GM23338 (cell line): ENCODE measurements around the gene PIWIL4. TPM values are rescaled to one million over a fixed set of nuclear protein-coding genes. Genes with fewer than 3 reads are reported as not detected.

ENCODE experiments used
- ATAC-seq: fragments of 200-7000 bp; cut with Tn5 transposase; 3 replicates; pipeline ENCODE4 v1.9.1; 2020
- DNase-seq: peaks from one replicate; pipeline ENCODE4 v3.0.0-alpha.2; 2015; ENCODE audit warnings: low spot score
- H2AFZ ChIP-seq: fragments of 200-600 bp; sonication (generic); 2 replicates; pipeline ENCODE4 v1.8.0; 2016; ENCODE audit warnings: antibody characterized with exemption, mild to moderate bottlenecking, moderate library complexity
- H3F3A ChIP-seq: fragments of 200-600 bp; sonication (generic); replicated peaks from 2 replicates; pipeline ENCODE4 v1.8.0; 2017; ENCODE audit warnings: antibody characterized with exemption, mixed run types, low read depth
- H3K27ac ChIP-seq: fragments of 200-600 bp; sonication (generic); 2 replicates; pipeline ENCODE4 v1.6.1; 2016; ENCODE audit warnings: low read depth
- H3K27me3 ChIP-seq: fragments of 200-600 bp; sonication (generic); 2 replicates; pipeline ENCODE4 v1.8.0; 2016; ENCODE audit warnings: mild to moderate bottlenecking, mixed run types, moderate library complexity; ENCODE audit not compliant: insufficient read depth
- H3K36me3 ChIP-seq: fragments of 200-600 bp; sonication (generic); 2 replicates; pipeline ENCODE4 v1.8.0; 2016; ENCODE audit warnings: mild to moderate bottlenecking; ENCODE audit not compliant: insufficient read depth
- H3K4me1 ChIP-seq: fragments of 200-600 bp; sonication (generic); 2 replicates; pipeline ENCODE4 v1.8.0; 2016; ENCODE audit warnings: mild to moderate bottlenecking, moderate library complexity; ENCODE audit not compliant: insufficient read depth
- H3K4me2 ChIP-seq: fragments of 200-600 bp; sonication (generic); 2 replicates; pipeline ENCODE4 v1.7.1; 2017; ENCODE audit warnings: mixed run types
- H3K4me3 ChIP-seq: fragments of 200-600 bp; sonication (generic); 2 replicates; pipeline ENCODE4 v1.6.1; 2016; ENCODE audit warnings: mixed run types
- H3K79me2 ChIP-seq: fragments of 200-600 bp; sonication (generic); replicated peaks from 2 replicates; pipeline ENCODE4 v1.8.0; 2017; ENCODE audit warnings: mild to moderate bottlenecking; ENCODE audit not compliant: insufficient read depth
- H3K9me2 ChIP-seq: fragments of 200-600 bp; sonication (generic); 2 replicates; pipeline ENCODE4 v1.8.0; 2017; ENCODE audit not compliant: insufficient read depth
- H4K20me1 ChIP-seq: fragments of 200-600 bp; sonication (generic); replicated peaks from 2 replicates; pipeline ENCODE4 v1.8.0; 2017; ENCODE audit warnings: mild to moderate bottlenecking; ENCODE audit not compliant: insufficient read depth
- H3K27ac Mint-ChIP-seq: 2 replicates; pipeline ENCODE4 v1.8.0; 2020; ENCODE audit warnings: inconsistent platforms, mild to moderate bottlenecking, moderate library complexity, mixed read lengths
- H3K27me3 Mint-ChIP-seq: 3 replicates; pipeline ENCODE4 v1.8.0; 2022; ENCODE audit warnings: low read depth, mild to moderate bottlenecking, moderate library complexity, mixed read lengths, inconsistent platforms; ENCODE audit not compliant: insufficient read depth, poor library complexity
- H3K36me3 Mint-ChIP-seq: 3 replicates; pipeline ENCODE4 v1.8.0; 2021; ENCODE audit warnings: low read depth, mild to moderate bottlenecking, inconsistent platforms, moderate library complexity, mixed read lengths
- H3K4me1 Mint-ChIP-seq: 3 replicates; pipeline ENCODE4 v1.8.0; 2020; ENCODE audit warnings: mild to moderate bottlenecking, inconsistent platforms, mixed read lengths
- H3K4me3 Mint-ChIP-seq: 3 replicates; pipeline ENCODE4 v1.8.0; 2021; ENCODE audit warnings: moderate library complexity, mild to moderate bottlenecking, inconsistent platforms, mixed read lengths
- H3K9me3 Mint-ChIP-seq: 3 replicates; pipeline ENCODE4 v1.8.0; 2020; ENCODE audit warnings: moderate library complexity, mild to moderate bottlenecking, inconsistent platforms, mixed read lengths
- CREB1 ChIP-seq: fragments of 250-450 bp; sonication (Bioruptor Pico); IDR thresholded peaks from 2 replicates; pipeline ENCODE4 v1.5.0; 2020; ENCODE audit warnings: low read depth, mild to moderate bottlenecking, moderate library complexity
- EZH2 ChIP-seq: fragments of 200-600 bp; sonication (generic); IDR thresholded peaks from one replicate; pipeline ENCODE4 v1.8.0; 2017; ENCODE audit warnings: antibody characterized with exemption, mild to moderate bottlenecking, low read depth; ENCODE audit not compliant: unreplicated experiment
- EZH2phosphoT487 ChIP-seq: fragments of 200-600 bp; sonication (generic); IDR thresholded peaks from one replicate; pipeline ENCODE4 v1.8.1; 2018; ENCODE audit warnings: antibody characterized with exemption; ENCODE audit not compliant: unreplicated experiment
- JUNB ChIP-seq: IDR thresholded peaks from one replicate; pipeline ENCODE4 v1.6.1; 2016; ENCODE audit warnings: antibody characterized with exemption; ENCODE audit not compliant: unreplicated experiment
- NANOG ChIP-seq: IDR thresholded peaks from 2 replicates; pipeline ENCODE4 v1.6.1; 2016; ENCODE audit warnings: antibody characterized with exemption, borderline replicate concordance
- POLR2AphosphoS5 ChIP-seq: IDR thresholded peaks from 2 replicates; pipeline ENCODE4 v1.6.1; 2016; ENCODE audit warnings: antibody characterized with exemption, low read depth
- STAT1 ChIP-seq: IDR thresholded peaks from one replicate; pipeline ENCODE4 v1.6.1; 2016; ENCODE audit warnings: antibody characterized with exemption; ENCODE audit not compliant: unreplicated experiment
- ZNF114 ChIP-seq: fragments of 250-450 bp; sonication (Bioruptor Pico); IDR thresholded peaks from 2 replicates; pipeline ENCODE4 v1.5.0; 2020; ENCODE audit warnings: mild to moderate bottlenecking, moderate library complexity
- ZNF331 ChIP-seq: fragments of 250-450 bp; sonication (Bioruptor Pico); IDR thresholded peaks from 2 replicates; pipeline ENCODE4 v1.5.0; 2020; ENCODE audit warnings: low read depth, mild to moderate bottlenecking, moderate library complexity
- polyA plus RNA-seq: library from polyadenylated mRNA; unstranded; fragments of >200 nt; fragmentation: Nextera tagmentation; extraction: Ambion mirVana; gene quantifications from 2 replicates; pipeline ENCODE4 v1.2.1, GENCODE V29; 2016
- total RNA-seq: library from RNA; depleted of rRNA; stranded (reverse); fragments of >200 nt; shearing (Covaris generic); gene quantifications from 2 replicates; pipeline ENCODE4 v1.2.3, GENCODE V29; 2014
- TF ChIP-seq, protein P1 (sequence below): IDR thresholded peaks from one replicate; pipeline ENCODE4 v1.6.1; 2018; ENCODE audit warnings: antibody characterized with exemption; ENCODE audit not compliant: unreplicated experiment
- TF ChIP-seq, protein P2 (sequence below): IDR thresholded peaks from 2 replicates; pipeline ENCODE4 v1.6.1; 2016; ENCODE audit warnings: antibody characterized with exemption
- TF ChIP-seq, protein P3 (sequence below): fragments of 250-450 bp; sonication (Bioruptor Pico); IDR thresholded peaks from 2 replicates; pipeline ENCODE4 v1.5.0; 2020; ENCODE audit warnings: mild to moderate bottlenecking, moderate library complexity
- TF ChIP-seq, protein P4 (sequence below), 2 experiments: fragments of 200-600 bp in 1 of 2; sonication (generic) in 1 of 2; conservative IDR thresholded peaks; 2 replicates each; pipeline versions ENCODE4 v1.5.1 to v1.6.1; 2016 to 2017; ENCODE audit warnings: antibody characterized with exemption in 2 of 2, low read depth in 2 of 2, mild to moderate bottlenecking in 2 of 2, moderate library complexity in 1 of 2

PIWIL4 gene
- total and polyA plus RNA-seq, 2 experiments from 2014 or later, result 0.23 to 0.66 TPM

DNA sequence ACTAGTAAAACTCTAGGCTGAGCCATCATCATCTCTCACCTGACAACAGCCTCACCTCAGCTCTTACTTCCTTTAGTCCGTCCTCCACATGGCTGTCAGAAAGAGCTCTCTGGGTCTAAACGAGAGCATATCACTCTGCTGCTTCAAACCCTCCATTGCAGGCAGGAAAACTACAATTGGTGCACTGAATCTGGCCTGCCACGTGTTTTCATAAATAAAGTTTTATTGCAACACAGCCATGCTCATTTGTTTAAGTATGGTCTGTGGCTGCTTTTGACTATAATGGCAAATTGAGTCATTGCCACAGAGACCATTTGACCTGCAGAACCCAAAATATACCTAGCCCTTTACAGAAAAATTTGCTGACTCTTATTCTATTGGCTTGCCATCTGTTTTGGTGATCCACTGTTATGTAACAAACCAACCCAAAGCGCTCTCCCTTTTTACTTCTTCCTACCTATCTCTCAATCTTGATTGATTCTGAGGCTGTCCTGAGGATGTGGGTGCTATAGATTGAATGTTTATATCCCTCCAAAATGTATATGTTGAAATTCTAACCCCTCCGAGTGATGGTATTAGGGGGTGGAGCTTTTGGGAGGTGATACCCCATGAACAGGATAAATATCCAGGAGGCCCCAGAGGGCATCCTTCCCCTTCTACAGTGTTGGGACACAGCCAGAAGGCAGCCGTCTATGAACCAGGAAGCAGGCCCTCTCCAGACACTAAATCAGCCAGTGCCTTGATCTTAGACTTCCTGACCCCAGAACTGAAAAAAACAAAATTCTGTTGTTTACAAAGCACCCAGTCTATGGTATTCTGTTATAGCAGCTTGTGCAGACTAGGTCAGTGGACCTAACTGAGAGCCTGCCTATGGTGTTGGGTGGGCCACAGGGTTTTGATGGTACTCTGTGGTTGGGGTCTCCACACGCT is 99.9 kb downstream of the PIWIL4 start:
- Mint-ChIP-seq H3K27me3 (peaks cover 7% of the 10 kb centered on the region), H3K4me3 (no peak overlapping the region), H3K36me3 (peaks cover 94% of the 10 kb centered on the region), H3K27ac (no peak overlapping the region; the same call in 1 of the 2 replicates), H3K9me3 (peaks cover 35% of the 10 kb centered on the region), H3K4me1 (peaks cover 30% of the 10 kb centered on the region)
- DNase-seq, result no peak
- Histone ChIP-seq H3F3A (peaks cover 8% of the 10 kb centered on the region; the same call in 1 of the 2 replicates), H3K4me2 (no peak overlapping the region), H3K4me1 (peaks cover 12% of the 10 kb centered on the region), H4K20me1 (no peaks in the 10 kb centered on the region), H2AFZ (no peak overlapping the region), H3K36me3 (peaks cover 31% of the 10 kb centered on the region), H3K27me3 (no peaks in the 10 kb centered on the region), H3K4me3 (no peak overlapping the region), H3K9me2 (no peaks in the 10 kb centered on the region), H3K79me2 (peaks cover 14% of the 10 kb centered on the region), H3K27ac (no peak overlapping the region)
- ATAC-seq, result no peak
- no peak for TF ChIP-seq EZH2phosphoT487
- no peak for TF ChIP-seq ZNF114 (CRISPR knock-in tag)
- TF ChIP-seq NANOG, result no peak
- no peak for TF ChIP-seq STAT1
- TF ChIP-seq, protein P1, sequence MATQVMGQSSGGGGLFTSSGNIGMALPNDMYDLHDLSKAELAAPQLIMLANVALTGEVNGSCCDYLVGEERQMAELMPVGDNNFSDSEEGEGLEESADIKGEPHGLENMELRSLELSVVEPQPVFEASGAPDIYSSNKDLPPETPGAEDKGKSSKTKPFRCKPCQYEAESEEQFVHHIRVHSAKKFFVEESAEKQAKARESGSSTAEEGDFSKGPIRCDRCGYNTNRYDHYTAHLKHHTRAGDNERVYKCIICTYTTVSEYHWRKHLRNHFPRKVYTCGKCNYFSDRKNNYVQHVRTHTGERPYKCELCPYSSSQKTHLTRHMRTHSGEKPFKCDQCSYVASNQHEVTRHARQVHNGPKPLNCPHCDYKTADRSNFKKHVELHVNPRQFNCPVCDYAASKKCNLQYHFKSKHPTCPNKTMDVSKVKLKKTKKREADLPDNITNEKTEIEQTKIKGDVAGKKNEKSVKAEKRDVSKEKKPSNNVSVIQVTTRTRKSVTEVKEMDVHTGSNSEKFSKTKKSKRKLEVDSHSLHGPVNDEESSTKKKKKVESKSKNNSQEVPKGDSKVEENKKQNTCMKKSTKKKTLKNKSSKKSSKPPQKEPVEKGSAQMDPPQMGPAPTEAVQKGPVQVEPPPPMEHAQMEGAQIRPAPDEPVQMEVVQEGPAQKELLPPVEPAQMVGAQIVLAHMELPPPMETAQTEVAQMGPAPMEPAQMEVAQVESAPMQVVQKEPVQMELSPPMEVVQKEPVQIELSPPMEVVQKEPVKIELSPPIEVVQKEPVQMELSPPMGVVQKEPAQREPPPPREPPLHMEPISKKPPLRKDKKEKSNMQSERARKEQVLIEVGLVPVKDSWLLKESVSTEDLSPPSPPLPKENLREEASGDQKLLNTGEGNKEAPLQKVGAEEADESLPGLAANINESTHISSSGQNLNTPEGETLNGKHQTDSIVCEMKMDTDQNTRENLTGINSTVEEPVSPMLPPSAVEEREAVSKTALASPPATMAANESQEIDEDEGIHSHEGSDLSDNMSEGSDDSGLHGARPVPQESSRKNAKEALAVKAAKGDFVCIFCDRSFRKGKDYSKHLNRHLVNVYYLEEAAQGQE, result no peak
- TF ChIP-seq, protein P2, sequence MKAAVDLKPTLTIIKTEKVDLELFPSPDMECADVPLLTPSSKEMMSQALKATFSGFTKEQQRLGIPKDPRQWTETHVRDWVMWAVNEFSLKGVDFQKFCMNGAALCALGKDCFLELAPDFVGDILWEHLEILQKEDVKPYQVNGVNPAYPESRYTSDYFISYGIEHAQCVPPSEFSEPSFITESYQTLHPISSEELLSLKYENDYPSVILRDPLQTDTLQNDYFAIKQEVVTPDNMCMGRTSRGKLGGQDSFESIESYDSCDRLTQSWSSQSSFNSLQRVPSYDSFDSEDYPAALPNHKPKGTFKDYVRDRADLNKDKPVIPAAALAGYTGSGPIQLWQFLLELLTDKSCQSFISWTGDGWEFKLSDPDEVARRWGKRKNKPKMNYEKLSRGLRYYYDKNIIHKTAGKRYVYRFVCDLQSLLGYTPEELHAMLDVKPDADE, result no peak
- TF ChIP-seq POLR2AphosphoS5, result no peak
- no peak for TF ChIP-seq ZNF331
- TF ChIP-seq, protein P3, sequence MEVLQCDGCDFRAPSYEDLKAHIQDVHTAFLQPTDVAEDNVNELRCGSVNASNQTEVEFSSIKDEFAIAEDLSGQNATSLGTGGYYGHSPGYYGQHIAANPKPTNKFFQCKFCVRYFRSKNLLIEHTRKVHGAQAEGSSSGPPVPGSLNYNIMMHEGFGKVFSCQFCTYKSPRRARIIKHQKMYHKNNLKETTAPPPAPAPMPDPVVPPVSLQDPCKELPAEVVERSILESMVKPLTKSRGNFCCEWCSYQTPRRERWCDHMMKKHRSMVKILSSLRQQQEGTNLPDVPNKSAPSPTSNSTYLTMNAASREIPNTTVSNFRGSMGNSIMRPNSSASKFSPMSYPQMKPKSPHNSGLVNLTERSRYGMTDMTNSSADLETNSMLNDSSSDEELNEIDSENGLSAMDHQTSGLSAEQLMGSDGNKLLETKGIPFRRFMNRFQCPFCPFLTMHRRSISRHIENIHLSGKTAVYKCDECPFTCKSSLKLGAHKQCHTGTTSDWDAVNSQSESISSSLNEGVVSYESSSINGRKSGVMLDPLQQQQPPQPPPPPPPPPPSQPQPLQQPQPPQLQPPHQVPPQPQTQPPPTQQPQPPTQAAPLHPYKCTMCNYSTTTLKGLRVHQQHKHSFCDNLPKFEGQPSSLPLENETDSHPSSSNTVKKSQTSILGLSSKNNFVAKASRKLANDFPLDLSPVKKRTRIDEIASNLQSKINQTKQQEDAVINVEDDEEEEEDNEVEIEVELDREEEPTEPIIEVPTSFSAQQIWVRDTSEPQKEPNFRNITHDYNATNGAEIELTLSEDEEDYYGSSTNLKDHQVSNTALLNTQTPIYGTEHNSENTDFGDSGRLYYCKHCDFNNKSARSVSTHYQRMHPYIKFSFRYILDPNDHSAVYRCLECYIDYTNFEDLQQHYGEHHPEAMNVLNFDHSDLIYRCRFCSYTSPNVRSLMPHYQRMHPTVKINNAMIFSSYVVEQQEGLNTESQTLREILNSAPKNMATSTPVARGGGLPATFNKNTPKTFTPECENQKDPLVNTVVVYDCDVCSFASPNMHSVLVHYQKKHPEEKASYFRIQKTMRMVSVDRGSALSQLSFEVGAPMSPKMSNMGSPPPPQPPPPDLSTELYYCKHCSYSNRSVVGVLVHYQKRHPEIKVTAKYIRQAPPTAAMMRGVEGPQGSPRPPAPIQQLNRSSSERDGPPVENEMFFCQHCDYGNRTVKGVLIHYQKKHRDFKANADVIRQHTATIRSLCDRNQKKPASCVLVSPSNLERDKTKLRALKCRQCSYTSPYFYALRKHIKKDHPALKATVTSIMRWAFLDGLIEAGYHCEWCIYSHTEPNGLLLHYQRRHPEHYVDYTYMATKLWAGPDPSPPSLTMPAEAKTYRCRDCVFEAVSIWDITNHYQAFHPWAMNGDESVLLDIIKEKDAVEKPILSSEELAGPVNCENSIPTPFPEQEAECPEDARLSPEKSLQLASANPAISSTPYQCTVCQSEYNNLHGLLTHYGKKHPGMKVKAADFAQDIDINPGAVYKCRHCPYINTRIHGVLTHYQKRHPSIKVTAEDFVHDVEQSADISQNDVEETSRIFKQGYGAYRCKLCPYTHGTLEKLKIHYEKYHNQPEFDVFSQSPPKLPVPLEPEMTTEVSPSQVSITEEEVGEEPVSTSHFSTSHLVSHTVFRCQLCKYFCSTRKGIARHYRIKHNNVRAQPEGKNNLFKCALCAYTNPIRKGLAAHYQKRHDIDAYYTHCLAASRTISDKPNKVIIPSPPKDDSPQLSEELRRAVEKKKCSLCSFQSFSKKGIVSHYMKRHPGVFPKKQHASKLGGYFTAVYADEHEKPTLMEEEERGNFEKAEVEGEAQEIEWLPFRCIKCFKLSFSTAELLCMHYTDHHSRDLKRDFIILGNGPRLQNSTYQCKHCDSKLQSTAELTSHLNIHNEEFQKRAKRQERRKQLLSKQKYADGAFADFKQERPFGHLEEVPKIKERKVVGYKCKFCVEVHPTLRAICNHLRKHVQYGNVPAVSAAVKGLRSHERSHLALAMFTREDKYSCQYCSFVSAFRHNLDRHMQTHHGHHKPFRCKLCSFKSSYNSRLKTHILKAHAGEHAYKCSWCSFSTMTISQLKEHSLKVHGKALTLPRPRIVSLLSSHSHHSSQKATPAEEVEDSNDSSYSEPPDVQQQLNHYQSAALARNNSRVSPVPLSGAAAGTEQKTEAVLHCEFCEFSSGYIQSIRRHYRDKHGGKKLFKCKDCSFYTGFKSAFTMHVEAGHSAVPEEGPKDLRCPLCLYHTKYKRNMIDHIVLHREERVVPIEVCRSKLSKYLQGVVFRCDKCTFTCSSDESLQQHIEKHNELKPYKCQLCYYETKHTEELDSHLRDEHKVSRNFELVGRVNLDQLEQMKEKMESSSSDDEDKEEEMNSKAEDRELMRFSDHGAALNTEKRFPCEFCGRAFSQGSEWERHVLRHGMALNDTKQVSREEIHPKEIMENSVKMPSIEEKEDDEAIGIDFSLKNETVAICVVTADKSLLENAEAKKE (CRISPR knock-in tag), result no peak
- TF ChIP-seq EZH2, result no peak
- no peak for TF ChIP-seq CREB1
- TF ChIP-seq, protein P4, sequence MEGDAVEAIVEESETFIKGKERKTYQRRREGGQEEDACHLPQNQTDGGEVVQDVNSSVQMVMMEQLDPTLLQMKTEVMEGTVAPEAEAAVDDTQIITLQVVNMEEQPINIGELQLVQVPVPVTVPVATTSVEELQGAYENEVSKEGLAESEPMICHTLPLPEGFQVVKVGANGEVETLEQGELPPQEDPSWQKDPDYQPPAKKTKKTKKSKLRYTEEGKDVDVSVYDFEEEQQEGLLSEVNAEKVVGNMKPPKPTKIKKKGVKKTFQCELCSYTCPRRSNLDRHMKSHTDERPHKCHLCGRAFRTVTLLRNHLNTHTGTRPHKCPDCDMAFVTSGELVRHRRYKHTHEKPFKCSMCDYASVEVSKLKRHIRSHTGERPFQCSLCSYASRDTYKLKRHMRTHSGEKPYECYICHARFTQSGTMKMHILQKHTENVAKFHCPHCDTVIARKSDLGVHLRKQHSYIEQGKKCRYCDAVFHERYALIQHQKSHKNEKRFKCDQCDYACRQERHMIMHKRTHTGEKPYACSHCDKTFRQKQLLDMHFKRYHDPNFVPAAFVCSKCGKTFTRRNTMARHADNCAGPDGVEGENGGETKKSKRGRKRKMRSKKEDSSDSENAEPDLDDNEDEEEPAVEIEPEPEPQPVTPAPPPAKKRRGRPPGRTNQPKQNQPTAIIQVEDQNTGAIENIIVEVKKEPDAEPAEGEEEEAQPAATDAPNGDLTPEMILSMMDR (conservative IDR thresholded peaks at IDR 0.05; ENCODE audit: low read depth in 2 of 2), result no peak
- no peak for TF ChIP-seq JUNB
